NCI-H510A (cell line): ENCODE data around the gene TMEM235.

ENCODE experiments used
- DNase-seq: peaks from one replicate; lab custom pipeline; 2025; lab: John Stamatoyannopoulos, UW

Gene TMEM235

GRCh38 chr17:78230996-78231935 is at the start of gene TMEM235:
TSS of gene TMEM235 (plus strand) at chr17:78231631. CDS start at chr17:78232024, 393 bp downstream.
- DNase-seq: no peak

- DNase-seq: no peak
These were observed 48.9 kb upstream of the TMEM235 start for GRCh38 chr17:78182504-78182903.

- DNase-seq: no peak
These were observed 47.5 kb upstream of the TMEM235 start for GRCh38 chr17:78183916-78184315.

- DNase-seq: no peak
These were observed 47.1 kb upstream of the TMEM235 start for GRCh38 chr17:78184351-78184750.

GRCh38 chr17:78184868-78185267 is 46.6 kb upstream of the TMEM235 start:
- DNase-seq: no peak

GRCh38 chr17:78185981-78186691 is 45.3 kb upstream of the TMEM235 start:
- no peak for DNase-seq

GRCh38 chr17:78186692-78187595 is 44.5 kb upstream of the TMEM235 start, which contains the start of the genes AFMID and TK1:
TSS of gene AFMID (plus strand) at chr17:78187362. CDS start at chr17:78187371, 9 bp downstream.
TSS of gene TK1 (minus strand) at chr17:78187052. CDS start at chr17:78186994, 58 bp downstream.
- DNase-seq: peak; percentile 90

GRCh38 chr17:78196716-78197115 is 34.7 kb upstream of the TMEM235 start:
- no peak for DNase-seq

GRCh38 chr17:78197147-78197832 is 34.1 kb upstream of the TMEM235 start:
- DNase-seq: no peak

- no peak for DNase-seq
These were observed 31.0 kb upstream of the TMEM235 start for GRCh38 chr17:78200451-78200850.

- DNase-seq: no peak
These were observed 28.8 kb upstream of the TMEM235 start for GRCh38 chr17:78202666-78203065.

- no peak for DNase-seq
These were observed 26.9 kb upstream of the TMEM235 start for GRCh38 chr17:78204387-78205123.

GRCh38 chr17:78205124-78205775 is 26.2 kb upstream of the TMEM235 start:
- no peak for DNase-seq

- no peak for DNase-seq
These were observed 25.1 kb upstream of the TMEM235 start for GRCh38 chr17:78206298-78206697.

- DNase-seq: no peak
These were observed 22.9 kb upstream of the TMEM235 start for GRCh38 chr17:78208486-78208885.

GRCh38 chr17:78210111-78210510 is 21.3 kb upstream of the TMEM235 start:
- DNase-seq: no peak

GRCh38 chr17:78211032-78211431 is 20.4 kb upstream of the TMEM235 start:
- DNase-seq: no peak

GRCh38 chr17:78214016-78214705 is 17.3 kb upstream of the TMEM235 start, which contains the start of gene BIRC5:
TSS of gene BIRC5 (plus strand) at chr17:78214253. CDS start at chr17:78214317, 64 bp downstream.
- DNase-seq: peak; percentile 90

GRCh38 chr17:78214706-78215061 is 16.7 kb upstream of the TMEM235 start:
- no peak for DNase-seq
